Smooth muscle cell of the brain vasculature (primary cell): Measurements from ENCODE around the gene TAX1BP1.
"Not testable (repeated sequence)": the region's sequence is repeated elsewhere in the genome, so short reads cannot be mapped to it uniquely, and the experiment has no call there.

Experiments used
- DNase-seq: peaks from one replicate; pipeline ENCODE4 v3.0.0-alpha.2; 2012; ENCODE audit warnings: low read depth, low spot score

TAX1BP1 gene

DNA sequence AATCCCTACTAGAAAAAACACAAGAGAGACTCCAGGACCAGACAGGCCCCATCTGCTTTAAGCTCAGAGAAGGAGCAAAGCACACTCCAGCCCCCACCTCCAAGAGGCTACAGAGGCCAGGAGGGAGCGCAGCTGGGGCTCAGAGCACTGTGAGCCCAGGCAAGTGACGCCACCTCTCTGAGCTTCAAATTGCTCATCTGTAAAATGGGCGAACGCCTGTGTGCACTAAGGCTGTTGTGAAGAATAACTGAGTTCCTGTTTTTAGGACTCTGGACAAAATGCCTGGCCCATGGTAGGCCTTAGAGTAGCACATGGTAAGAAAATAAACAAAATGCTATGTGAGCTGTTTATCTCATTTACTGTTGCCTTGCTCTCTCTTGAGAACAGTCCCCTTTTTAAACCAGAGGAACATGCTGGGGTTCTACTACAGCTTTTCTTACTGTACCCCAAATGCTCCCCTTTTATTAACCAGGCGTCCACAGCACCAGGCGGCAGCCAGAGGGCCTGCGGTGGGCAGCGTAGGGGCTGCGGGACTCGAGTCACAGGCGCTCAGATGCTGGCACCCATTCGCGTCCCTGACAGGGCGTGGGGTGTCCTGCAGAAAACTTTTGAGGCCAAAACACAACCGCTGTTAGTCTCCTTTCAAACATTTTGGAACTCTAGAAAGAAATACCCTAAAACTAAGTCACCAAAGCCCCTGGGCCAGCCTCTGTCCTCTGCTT, 103.8 kb downstream of the TAX1BP1 start:
- DNase-seq = no peak

DNA sequence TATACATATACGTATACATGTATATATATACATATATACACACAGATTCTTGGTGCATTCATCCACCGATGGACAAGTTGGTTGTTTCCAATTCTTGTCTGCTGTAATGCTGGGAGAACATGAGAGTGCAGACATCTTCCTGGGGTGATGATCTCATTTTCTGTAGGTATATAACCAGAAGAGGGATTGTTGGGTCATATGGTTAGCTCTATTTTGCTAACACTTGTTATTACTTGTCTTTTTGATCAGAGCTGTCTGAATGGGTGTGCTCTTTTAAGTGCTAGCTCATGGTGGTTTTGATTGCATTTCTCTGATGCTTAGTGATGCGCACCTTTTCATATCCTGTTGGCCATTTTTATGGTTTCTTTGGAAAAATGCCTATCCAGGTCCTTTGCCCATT, 106.4 kb downstream of the TAX1BP1 start:
- no peak for DNase-seq

DNA sequence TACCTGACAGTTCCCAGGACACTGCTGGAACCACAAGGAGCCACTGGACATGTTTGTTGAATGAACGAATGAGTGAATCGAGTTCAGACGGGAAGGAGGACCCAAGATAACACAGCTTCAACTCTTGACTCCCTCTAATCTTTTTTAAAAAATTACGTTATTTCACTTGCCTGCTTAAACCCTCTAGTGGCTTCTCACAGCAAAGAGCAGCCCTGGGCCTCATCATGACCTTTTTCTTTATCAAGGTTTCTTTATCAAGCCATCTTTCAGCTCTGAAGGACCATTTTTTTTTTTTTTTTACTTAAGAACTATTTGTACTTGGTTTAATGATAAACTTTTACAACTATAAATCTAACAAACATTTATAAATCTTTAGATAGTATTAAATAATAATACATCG, 110.6 kb downstream of the TAX1BP1 start:
- no peak for DNase-seq

DNA sequence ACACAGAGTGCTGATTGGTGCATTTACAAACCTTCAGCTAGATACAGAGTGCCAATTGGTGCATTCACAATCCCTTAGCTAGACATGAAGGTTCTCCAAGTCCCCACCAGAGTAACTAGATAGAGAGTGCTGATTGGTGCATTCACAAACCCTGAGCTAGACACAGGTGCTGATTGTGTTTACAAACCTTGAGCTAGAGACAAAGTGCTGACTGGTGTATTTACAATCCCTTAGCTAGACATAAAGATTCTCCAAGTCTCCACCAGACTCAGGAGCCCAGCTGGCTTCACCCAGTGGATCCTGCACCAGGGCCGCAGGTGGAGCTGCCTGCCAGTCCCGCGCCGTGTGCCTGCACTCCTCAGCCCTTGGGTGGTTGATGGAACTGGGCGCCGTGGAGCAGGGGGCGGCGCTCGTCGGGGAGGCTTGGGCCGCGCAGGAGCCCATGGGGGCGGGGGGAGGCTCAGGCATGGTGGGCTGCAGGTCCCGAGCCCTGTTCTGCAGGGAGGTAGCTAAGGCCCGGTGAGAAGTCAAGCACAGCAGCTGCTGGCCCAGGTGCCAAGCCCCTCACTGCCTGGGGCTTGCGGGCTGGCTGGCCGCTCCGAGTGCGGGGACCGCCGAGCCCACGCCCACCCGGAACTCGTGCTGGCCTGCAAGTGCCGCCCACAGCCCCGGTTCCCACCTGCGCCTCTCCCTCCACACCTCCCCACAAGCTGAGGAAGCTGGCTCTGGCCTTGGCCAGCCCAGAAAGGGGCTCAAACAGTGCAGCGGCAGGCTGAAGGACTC, 116.9 kb downstream of the TAX1BP1 start:
- DNase-seq = not testable (repeated sequence)

DNA sequence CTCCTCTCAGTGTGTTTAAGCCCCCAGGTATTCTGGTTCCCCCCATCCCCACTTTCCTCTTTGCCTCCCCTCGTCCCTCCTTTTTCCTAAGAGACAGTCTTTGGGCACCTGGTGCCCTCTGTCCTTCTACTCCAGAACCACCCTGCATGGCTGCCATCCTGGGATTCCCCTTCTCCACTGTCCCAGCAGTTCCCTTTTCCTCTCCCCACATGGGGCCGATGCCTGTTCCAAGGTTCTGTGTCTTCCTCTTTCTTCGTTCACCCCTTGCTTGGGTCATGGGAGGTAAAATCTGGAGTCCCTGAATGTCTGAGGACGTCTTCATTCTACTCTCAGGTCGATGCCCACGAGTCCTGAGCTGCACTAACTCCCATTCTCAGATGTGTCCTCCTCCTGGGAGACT, 120.8 kb downstream of the TAX1BP1 start:
- no peak for DNase-seq

DNA sequence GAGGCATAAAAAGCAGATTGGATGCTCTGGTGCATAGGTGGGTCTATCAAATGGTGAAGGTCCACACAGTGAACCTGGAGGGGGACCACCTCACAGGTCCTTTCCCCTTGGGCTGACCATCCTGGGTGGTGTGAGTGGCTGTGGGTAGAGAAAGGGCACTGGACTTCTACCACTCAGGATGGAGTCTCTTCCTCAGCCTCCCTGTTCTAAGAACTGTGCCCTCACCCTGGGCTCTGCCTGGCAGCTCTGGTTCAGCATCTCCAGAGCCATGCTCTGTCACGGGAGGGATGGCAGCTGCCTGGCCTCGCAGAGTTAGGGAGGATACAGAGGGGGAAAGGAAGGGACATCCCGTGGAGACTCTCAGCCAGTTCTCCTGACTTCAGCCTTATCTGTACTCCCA, 121.8 kb downstream of the TAX1BP1 start:
- no peak for DNase-seq

DNA sequence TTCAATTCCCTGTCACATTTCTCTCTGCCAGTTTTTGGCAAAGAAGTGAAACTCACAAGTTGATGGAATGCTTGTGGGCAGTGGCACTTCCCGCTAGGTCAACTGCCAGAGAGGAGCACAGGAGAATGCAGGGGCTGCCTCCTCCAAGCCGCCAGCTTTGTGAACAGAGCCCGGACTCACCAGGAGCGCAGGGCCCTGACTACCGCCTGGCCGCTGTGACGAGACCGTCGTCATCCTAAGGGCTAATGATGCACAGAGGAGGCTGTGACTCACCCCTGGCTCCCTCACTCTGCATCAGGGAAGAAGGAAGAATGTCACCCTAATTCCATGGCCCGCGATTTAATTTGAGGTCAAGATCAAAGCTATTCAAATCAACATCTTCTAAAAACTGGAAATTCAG, 123.9 kb downstream of the TAX1BP1 start:
- no peak for DNase-seq

DNA sequence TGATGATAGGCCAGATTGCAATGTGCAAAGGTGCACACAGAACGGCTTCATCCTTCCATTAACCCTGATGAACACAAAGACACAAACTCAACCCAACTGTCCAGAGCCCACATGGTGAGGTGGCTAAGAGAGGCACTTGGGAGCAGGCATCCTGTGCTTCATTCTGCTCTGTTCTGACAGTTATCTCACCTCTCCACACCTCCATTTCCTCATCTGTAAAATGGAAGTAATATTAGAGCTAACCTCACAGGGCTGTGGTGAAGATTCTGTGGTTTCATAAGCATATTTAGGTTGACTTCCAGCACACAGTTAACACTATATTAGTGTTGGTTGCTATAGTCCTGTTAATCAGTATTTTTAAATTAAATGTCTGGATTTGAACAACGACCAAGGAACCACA, 126.3 kb downstream of the TAX1BP1 start:
- DNase-seq = no peak

DNA sequence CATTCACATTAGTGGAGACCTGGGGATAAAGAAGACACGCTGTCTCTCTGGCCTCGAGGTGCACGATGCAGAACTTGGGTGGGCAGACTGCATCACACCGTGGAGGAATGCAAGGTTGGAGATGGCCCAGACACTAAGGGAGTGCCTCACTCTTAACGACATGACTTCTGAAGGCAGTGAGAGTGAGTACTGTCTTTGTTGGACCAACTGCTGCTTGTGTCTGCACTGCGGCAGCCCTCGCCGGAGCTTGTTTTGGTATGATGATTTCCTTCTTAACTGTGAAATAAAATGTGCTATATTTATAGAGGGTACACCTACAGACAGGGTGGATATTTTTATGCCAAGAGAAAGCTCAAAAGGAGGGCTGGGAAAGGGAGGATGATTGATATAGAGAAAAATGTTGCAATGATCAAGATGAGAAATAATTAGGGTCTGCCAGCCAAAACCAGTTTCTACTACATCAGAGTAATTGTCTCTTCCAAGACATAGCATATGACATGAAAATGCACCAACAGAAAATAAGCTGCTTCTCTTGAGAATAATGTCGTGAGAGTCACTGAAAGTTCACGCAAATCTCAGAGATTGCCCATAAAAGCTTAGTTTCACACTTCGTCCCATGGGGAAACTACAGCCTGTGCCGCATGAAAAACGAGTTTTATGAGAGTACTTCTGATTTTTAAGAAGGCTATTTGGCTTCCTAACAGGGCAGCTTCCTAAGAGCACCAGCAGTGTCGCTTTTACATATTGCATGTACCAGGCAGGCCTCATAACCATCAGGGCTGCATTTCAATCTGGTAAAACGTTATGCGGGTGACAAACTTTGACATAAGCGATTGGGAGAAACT, 127.1 kb downstream of the TAX1BP1 start:
- no peak for DNase-seq

DNA sequence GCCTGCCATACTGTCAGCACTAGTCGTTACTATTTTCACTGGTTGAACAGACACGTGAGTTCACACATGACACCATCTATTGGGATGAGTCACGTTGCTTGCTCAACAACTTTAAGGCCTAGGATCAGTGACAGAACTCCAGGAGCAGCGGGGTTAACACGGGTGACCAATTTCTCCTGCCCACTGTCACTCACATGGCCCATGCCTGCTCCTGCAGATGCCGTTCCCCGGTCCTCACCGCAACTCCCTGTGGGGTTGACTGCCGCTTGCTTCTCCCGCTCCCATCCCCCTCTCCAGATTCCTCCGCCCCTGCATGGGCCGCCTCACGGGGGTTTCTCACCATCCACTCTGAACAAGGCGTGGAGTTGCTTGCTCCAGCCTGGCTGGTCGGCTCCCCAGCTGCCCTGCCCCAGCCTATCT, 128.2 kb downstream of the TAX1BP1 start:
- no peak for DNase-seq

DNA sequence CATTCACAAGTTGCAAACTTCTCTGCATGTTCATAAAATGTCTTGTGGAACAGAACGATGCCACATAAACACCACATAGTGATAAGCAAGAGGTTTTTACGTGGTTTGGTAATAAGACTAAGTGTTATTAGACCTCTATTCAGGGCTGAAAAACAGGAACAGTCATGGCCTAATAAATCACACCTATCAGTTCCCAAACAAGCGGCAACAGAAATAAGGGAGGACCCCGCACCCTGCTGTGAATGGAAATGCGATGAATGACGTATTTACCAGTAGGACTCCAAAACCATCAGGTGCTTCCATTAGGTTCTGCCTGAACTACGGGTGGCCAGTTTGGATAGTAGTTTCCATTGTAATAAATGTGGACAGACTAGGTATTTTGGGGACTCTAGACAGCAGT, 129.1 kb downstream of the TAX1BP1 start:
- DNase-seq = no peak

DNA sequence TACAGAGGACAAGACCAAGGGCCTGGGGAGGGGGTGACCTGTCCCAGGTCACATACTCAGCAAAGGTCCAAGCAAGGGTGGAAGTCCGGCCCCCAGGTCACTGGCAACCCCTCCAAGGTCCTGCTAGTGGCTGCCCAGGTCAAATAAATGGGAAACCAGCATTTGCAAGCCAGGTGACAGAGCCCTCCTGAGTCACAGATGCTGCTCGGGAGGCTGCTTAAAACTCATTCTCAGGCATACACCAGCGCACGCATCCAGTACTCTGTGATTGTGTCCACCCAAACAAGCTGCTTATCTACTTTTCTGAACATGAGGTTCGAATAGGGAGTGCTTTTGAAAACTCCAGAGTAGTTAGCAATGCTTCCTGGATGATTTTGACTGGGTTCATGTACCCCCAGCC, 130.6 kb downstream of the TAX1BP1 start:
- no peak for DNase-seq

DNA sequence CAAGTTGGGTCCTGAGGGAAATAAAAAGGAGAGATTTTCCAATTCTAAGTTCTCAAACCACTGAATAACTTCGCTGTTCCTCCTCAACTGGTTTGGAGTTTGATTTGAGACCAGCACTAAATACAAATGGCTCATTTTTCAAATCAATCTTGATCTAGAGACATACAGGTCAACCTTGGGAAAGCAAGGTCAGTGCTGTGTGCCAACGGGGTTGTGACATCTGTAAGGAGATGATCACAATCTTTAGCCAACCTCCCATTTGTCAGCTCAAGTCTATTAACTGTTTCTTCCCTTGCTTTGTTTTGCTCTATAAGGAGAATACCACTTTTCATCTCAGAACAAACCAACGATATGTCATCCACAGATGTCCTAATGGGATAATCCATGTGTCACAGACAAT, 131.1 kb downstream of the TAX1BP1 start:
- DNase-seq = no peak

DNA sequence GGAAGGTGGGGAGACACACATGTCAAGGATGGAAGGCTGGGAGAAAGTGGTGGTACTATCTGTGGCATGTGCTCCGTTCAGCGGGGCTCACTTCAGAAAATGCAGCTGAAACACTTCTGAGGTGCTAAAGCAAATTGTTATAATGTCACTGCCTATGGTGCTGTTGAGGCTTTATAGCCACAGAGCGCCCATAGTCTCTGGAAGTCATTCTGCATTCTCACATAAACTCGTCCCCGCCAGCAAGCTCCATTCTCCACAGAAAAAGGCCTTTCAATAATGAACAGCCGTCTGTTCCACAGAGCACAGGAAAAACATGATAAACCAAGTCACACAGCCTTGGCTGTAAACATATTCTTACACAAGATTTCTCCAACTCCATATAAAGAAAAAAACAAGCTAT, 131.9 kb downstream of the TAX1BP1 start:
- DNase-seq = no peak

DNA sequence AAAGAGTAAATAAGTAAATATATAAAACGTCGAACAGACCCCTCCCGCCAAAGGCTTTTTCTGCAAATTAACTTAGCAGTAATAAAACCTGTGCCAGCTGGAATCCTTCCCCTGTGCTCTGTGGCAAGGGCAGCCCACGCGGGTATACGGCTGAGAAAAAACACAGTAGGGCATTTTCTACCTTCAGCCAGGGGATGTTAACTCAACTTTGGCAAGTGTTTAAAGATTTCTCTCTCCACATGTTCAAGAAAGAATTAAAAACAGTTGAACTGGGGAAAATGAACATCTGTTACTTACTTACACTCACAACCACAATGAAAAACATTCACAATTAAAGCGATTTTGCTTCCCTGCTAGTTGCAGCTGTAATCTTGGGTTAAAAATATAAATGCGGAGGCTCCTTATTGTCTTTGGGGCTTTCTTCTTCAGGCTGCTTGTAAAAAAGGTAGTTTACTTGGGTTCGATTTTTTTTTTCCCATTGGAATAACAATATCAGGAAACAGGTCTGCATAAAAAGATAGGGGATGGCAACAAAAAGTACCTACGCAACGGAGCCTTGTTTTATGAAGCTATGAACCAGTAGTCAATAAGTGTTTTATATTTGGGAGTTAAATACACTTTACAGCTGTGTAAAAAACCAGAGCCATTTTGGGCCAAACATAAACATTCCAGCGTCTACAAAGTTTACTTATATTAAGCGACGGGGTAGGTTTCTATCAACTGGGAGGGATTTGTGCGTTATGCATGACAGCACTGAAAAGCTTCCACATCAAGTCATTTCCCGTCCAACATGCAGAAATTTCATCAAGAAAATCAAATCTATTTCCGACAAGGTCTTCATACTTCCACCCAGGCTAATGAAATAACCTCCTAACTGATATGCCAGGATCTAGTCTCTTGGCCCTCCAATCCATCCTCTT, 132.7 kb downstream of the TAX1BP1 start:
- no peak for DNase-seq

DNA sequence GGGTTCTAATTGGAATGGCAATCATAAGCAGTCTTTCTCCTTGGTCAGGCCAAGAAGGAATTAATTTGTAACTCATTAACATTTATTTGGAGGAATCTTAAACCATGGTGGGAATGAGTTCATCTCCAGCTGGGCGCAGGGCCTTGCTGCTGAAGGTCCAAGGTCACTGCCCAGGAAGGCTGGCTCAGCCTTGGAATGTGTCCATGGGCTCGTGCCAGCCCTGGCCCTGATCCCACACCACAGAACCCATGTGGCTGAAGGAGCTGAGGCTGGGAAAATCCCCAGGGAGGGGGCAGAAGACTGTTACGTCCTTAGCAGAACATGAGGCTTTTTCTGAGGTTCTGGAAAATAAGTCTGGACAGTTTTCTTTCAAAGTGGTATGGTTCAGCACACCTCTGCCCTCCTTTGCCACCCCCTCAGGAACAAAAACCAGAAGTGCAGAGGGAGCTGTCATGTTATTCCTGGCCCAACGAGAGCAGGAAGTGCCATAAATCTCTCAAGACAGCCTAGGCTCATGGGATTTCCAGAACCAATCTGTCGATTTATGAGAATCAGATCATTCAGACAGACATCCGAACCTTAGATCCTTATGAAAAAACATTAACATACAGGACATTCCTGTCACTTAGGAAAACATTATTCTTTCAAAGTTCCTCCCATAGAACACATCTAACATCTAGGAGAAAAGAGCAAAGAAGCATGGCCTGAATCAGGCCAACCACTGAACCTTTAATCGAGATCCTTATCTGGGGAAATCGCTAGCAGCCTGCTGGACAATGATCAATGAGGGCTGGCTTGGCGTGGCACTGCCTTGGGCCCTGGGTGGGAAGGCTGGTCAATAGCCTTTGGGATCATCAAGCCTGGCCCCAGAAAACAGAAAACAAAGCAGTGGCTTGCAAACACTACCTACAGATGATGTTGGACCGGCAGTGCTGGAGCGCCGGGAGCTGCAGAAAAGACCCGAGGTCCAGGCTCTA, 134.3 kb downstream of the TAX1BP1 start:
- DNase-seq = peak; percentile 33

DNA sequence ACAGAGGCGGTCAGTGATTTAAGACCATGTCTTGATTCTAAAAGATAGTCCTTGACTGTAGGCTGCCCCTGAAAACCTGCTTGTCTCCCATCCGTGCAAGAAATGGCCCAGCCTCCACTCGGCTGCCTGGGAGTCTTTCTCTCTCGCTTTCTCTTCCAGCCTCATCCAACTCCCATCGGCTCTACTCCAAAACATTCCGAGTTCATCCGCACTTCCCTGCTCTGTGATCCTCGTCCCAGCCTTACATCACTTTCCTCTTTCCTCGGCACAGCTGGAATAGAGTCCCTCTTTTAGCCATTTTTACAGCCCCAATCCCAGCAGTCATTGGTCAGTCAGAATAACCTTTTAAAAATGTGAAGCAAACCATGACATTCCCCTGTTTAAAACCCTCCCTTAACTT, 135.1 kb downstream of the TAX1BP1 start:
- no peak for DNase-seq

DNA sequence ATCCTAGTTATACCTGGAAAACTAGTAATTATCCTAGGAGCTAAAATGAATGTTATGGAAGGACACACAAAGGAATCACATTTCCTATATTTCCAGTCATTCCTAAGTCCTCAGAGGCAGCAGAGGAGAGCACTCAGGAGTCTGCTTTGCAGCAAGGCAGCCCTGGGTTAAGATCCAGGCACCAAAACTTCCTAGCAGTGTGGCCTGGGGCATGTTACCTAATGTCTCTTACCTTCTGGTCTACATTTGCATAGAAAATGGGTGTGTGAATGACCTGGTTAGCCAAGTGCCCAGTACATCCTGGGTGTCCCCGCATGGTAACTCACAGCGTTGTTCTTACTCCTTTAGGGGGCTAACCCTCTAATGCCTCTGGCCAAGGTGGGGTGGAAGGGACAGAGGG, 135.9 kb downstream of the TAX1BP1 start:
- no peak for DNase-seq

DNA sequence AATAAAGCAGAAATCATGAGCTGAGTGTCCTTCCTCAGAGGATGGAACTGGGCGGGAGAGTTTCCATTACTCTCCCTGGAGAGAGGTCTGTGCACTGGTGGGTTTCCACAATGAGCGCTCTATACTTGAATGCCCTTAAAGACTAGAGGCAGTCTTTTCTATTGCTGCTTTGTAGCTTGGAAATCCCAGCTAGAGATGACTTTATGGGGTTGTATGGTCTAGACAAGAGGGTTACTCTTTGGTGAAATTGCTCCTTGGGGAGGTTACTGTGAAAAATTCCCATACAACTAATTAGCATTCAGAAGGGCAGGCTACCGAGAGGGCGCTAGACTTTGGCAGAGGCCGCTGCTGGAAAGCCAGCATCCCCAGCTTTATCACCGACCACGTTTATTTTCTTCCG, 136.8 kb downstream of the TAX1BP1 start:
- DNase-seq = no peak
